Measurements from ENCODE around the gene ERCC4.

The ERCC4 gene

GRCh38 chr16:13948086-13948485, 28.1 kb downstream of the ERCC4 start:
- DNase-seq (ENCODE audit: low spot score), result no peak

- no peak for DNase-seq (ENCODE audit: low spot score)
These were observed 31.0 kb downstream of the ERCC4 start for GRCh38 chr16:13950821-13951547.

DNA sequence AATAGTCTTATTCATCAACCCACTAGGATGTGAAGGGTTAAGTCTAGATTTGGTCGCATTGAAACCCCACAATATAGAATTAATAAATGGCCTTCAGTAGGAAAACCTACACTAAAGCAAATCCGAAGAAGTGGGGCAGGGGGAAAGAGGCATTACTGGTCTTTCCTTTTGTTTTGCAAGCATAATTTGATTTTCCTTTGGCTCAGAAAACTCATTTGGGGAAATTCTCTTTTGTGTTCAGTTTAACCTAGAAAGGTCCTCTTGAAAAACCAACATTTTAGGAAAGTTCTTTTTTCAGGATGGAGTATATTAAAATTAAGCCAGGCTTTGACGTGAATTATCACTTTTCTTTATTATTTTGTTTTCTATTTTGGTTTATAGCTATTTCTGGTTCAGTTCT, 31.7 kb downstream of the ERCC4 start:
- no peak for DNase-seq (ENCODE audit: low spot score)

DNA sequence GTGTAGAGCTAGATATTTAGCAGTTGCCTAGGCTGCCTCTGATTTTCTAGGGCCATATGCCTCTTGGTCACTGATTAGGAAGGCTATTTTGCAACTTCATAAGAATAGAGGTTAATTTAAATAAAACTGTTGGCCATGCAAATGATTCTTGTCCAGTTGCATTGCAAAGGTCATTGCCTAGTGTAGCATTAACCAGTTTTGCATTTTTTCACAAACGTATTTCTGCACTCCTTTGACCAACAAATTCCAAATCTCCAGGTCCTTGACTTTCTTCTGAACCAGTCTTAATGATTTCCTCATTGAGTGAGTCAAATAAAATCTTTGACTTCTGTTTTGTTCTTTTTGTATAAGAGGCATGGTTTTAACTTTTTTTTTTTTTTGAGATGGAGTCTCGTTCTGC, 33.5 kb downstream of the ERCC4 start:
- DNase-seq (ENCODE audit: low spot score), result no peak

DNA sequence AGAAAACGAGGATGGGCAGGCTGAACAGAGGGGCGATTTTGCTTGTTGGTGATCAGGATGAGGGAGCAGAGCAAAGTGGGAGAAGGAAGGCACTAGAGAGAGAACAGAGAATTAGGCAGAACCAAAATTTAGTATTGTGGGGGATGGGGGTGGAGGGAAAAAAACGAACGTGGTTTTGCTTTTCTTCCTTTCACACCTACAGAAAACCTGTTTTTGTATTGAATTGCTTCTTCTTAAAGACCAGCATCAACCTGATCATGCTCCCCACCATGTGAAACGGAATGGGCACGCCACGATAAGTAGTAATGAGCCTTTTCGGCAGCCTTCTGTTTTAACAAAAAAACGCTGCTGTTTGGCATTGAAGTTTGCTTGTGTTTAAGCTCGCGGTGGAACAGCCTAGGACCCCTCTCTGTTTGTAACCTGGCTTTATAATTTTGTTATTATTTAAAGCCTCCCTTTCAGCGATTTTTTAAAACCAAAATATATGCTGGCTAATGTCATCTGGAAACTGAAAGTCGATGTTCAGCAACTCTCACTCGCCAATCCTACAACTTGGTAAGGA, 36.8 kb downstream of the ERCC4 start:
- no peak for DNase-seq (ENCODE audit: low spot score)

DNA sequence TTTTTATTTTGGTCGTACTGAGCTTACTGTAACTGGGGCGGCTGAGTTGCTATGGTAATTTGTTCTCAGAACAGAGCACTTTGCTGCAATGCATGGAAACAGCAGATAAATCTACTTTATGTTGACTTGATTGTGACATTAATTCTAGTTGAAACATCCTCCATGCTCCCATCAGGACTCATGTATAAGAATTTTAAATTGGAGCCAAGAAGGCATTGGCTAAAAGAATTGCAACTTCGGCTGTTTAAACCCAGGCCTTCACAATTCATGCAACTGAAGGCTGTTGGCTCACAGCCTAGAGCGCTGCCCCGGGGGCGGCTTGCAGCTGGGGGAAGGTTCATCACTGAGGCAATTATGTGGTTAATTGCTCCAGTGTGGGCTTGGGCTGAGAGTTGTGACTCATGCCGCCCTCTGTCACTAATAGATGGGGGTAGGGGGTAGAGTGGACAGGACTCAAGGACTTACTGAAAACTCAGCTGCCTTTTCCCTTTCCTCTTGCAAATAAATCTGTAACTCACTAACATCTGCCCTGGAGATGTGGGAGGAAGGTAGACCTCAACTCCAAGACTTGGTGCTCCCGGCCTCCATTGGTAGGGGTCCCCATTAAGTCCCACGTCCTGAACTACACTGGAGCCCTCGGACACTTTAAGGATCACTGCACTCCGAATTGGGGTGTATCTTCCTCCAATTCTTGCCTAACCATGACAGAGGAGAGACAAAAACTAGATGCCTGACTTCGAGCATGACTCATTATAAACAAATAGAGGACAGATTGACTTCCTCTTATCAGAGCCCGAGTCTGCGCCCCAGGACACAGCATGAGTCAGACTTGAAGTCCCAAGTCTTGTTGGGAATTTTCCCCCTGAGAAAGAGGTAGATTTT, 37.5 kb downstream of the ERCC4 start:
- DNase-seq (ENCODE audit: low spot score), result peak; percentile 88

DNA sequence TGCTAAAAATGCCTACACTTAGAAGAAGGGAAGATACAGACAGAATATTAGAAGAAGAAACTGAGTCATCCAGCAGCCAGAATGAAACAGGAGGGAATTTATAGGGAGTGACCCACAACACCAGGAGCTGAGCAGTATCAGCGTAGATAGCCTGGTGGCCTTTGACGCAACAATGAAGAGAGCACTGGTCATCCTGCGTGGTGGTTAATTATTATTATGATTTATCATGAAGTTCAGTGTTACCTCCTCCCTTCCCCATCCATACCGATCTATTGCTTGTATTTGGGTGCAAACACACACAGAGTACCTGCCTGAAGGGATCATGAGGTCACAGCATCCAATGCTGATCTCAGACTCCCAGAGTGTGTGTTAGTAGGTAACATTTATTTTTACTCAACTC, 38.5 kb downstream of the ERCC4 start:
- DNase-seq (ENCODE audit: low spot score), result no peak

- no peak for DNase-seq (ENCODE audit: low spot score)
These were observed 39.7 kb downstream of the ERCC4 start for GRCh38 chr16:13959626-13960025.

- no peak for DNase-seq (ENCODE audit: low spot score)
These were observed 41.3 kb downstream of the ERCC4 start for GRCh38 chr16:13961099-13961811.

DNA sequence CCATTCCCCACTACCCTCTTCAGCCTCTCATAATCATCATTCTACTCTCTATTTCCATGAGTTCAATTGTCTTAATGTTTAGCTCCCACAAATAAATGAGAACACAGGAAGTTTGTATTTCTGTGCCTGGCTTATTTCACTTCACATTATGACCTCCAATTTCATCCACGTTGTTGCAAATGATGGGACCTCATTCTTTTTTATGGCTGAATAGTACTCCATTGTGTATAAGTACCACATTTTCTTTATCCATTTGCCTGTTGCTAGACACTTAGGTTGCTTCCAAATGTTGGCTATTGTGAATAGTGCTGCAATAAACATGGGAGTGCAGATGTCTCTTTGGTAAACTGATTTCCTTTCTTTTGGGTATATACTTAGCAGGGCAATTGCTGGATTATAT, 42.3 kb downstream of the ERCC4 start:
- no peak for DNase-seq (ENCODE audit: low spot score)

- no peak for DNase-seq (ENCODE audit: low spot score)
These were observed 48.9 kb downstream of the ERCC4 start for GRCh38 chr16:13968835-13969234.

DNA sequence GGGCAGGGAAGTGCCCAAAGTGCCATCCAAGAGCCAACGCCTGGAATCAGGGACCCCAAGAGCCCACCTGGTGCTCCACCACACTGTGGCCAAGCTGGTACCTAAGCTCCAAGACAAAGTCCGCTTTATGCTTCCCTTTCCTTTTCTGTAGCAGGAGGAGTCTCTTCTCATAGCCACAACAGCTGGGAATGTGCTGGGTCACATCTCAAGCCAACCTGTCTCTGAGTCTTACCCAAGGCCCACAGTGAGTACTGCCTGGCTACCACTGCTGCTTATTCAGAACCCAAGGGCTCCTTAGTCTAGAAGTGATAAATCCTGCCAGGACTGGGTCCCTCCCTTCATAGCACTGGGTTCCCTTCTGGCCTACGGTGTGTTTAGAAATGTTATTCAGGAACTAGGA, 49.8 kb downstream of the ERCC4 start:
- no peak for DNase-seq (ENCODE audit: low spot score)

- DNase-seq (ENCODE audit: low spot score), result no peak
These were observed 50.9 kb downstream of the ERCC4 start for GRCh38 chr16:13970708-13971422.

- DNase-seq (ENCODE audit: low spot score), result no peak
These were observed 53.5 kb downstream of the ERCC4 start for GRCh38 chr16:13973321-13974023.

- DNase-seq (ENCODE audit: low spot score), result no peak
These were observed 57.2 kb downstream of the ERCC4 start for GRCh38 chr16:13977177-13977576.

GRCh38 chr16:13982451-13982850, 62.5 kb downstream of the ERCC4 start:
- DNase-seq (ENCODE audit: low spot score), result no peak

- DNase-seq (ENCODE audit: low spot score), result no peak
These were observed 63.7 kb downstream of the ERCC4 start for GRCh38 chr16:13983625-13984024.

- no peak for DNase-seq (ENCODE audit: low spot score)
These were observed 64.8 kb downstream of the ERCC4 start for GRCh38 chr16:13984794-13985193.

- no peak for DNase-seq (ENCODE audit: low spot score)
These were observed 68.1 kb downstream of the ERCC4 start for GRCh38 chr16:13988038-13988437.

DNA sequence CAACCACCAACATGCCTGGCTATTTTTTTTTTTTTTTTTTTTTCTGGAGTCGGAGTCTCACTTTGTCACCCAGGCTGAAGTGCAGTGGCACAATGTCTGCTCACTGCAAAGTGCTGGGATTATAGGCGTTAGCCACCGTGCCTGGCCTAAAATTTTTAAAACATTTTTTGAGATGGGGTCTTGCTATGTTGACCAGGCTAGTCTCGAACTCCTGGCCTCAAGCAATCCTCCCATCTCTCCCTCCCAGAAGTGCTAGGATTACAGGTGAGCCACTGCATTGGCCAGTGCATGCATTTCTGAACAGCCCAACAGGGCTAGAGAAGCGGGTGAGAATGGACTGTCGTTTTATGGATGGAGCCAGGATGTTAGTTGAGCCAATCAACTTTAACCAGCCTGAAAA, 72.4 kb downstream of the ERCC4 start:
- no peak for DNase-seq (ENCODE audit: low spot score)

- no peak for DNase-seq (ENCODE audit: low spot score)
These were observed 73.0 kb downstream of the ERCC4 start for GRCh38 chr16:13992976-13993375.
